Measurements from ENCODE around the gene MLNR. TPM values are rescaled to one million over a fixed set of nuclear protein-coding genes. Genes with fewer than 3 reads are reported as not detected.

The MLNR gene
- total RNA-seq, 1 donor from 2014 or later, result not detected

DNA sequence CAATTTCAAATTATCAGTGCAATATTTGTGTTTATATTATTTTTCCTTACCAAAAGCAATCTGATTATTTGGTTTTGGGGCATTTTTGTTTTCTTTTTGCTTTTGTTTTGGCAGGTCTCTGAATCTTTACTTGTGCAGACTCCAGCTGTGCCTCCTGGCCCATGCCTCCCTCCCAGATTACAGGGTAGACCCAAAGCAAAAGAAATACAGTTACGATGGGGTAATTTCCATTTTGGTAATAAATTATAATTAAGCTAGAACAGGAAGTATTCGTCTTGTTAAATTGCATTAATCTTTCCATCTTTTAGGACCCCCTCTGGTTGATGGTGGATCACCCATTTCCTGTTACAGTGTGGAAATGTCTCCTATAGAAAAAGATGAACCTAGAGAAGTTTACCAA, 29.2 kb upstream of the MLNR start:
- Histone ChIP-seq H3K9me3 (no peaks in the 10 kb centered on the region), H3K4me3 (no peak overlapping the region), H3K36me3 (peaks cover 86% of the 10 kb centered on the region), H3K27ac (no peak overlapping the region), H3K4me1 (no peaks in the 10 kb centered on the region), H3K27me3 (no peaks in the 10 kb centered on the region)
- TF ChIP-seq, protein P1, sequence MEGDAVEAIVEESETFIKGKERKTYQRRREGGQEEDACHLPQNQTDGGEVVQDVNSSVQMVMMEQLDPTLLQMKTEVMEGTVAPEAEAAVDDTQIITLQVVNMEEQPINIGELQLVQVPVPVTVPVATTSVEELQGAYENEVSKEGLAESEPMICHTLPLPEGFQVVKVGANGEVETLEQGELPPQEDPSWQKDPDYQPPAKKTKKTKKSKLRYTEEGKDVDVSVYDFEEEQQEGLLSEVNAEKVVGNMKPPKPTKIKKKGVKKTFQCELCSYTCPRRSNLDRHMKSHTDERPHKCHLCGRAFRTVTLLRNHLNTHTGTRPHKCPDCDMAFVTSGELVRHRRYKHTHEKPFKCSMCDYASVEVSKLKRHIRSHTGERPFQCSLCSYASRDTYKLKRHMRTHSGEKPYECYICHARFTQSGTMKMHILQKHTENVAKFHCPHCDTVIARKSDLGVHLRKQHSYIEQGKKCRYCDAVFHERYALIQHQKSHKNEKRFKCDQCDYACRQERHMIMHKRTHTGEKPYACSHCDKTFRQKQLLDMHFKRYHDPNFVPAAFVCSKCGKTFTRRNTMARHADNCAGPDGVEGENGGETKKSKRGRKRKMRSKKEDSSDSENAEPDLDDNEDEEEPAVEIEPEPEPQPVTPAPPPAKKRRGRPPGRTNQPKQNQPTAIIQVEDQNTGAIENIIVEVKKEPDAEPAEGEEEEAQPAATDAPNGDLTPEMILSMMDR (IDR thresholded peaks at IDR 0.05), result no peak
- no peak for DNase-seq
- ATAC-seq, result no peak
- intact Hi-C loops (cut with DNase I), result no loop called here

DNA sequence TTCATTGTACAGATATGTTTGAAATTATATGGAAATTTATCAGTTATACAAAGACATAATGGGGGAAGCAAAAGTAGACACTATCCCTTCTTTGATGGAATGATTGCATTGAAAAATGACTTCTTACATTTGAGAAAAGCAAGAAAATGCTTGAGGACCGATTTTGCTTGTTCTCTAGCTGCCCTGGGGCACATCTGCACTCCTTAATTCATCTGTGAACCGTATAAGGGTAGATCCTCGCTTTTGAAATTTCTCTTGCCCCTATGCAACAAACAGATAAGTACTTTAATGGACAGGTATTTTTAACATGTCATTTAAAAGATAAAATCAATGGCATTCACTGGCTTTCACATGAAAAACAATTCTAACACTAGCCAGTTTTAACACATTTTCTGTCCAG, 13.5 kb upstream of the MLNR start:
- Histone ChIP-seq H3K9me3 (no peaks in the 10 kb centered on the region), H3K4me3 (no peak overlapping the region), H3K36me3 (peaks cover 80% of the 10 kb centered on the region), H3K27ac (no peak overlapping the region), H3K4me1 (no peaks in the 10 kb centered on the region), H3K27me3 (no peaks in the 10 kb centered on the region)
- ATAC-seq, result no peak
- TF ChIP-seq, protein P1 (IDR thresholded peaks at IDR 0.05), result no peak
- no peak for DNase-seq
- intact Hi-C loops (cut with DNase I), result no loop called here

DNA sequence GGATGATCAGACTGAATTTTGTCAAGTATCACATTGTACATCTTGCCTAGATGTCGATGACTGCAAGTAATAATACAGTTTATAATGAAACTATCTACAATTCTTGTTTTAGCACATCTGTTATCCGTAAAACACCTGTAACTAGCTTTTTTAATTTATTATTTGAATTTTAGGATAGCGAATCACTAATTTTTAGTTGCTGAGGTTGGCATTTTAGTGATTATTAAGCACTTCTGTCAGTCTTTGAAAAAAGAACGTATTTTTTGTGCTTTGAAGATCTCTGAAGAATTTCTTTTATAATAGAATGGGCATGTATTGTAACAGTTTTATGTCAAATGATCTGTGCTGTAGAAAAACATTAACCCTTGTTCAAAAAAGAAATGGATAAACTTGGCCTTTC, 11.5 kb upstream of the MLNR start:
- no peak overlapping the region for H3K4me3 ChIP-seq
- TF ChIP-seq, protein P1 (IDR thresholded peaks at IDR 0.05), result no peak
- peaks cover 60% of the 10 kb centered on the region for H3K36me3 ChIP-seq
- DNase-seq (no peak), ATAC-seq (no peak)
- H3K9me3 ChIP-seq, result no peaks in the 10 kb centered on the region
- intact Hi-C loops (cut with DNase I), result no loop called here
- no peaks in the 10 kb centered on the region for H3K4me1 ChIP-seq
- no peak overlapping the region for H3K27ac ChIP-seq
- no peaks in the 10 kb centered on the region for H3K27me3 ChIP-seq

DNA sequence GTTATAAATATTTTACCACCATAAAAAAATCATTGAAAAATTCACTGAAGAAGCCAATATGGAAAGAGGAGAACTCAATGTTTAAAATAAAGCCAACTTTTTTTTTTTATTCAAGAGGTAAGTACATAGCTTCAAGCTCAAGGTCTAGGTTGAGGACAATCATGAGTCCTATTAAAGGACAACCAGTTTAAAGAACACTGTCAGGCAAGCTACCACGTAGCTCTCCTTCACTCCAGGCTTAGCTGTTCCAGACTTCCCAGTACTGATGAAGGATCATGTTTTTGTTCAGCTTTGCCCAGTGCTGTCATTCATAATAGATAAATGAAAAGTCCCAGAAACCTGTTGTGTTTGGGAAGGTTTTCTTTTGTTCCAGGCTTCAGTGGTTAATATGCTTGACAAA, 10.0 kb upstream of the MLNR start:
- H3K9me3 ChIP-seq, result no peaks in the 10 kb centered on the region
- no peak for ATAC-seq
- no peaks in the 10 kb centered on the region for H3K27me3 ChIP-seq
- TF ChIP-seq, protein P1 (IDR thresholded peaks at IDR 0.05), result no peak
- H3K4me1 ChIP-seq, result no peaks in the 10 kb centered on the region
- H3K36me3 ChIP-seq, result peaks cover 45% of the 10 kb centered on the region
- no peak for DNase-seq
- intact Hi-C loops (cut with DNase I), result no loop called here
- no peak overlapping the region for H3K4me3 ChIP-seq
- H3K27ac ChIP-seq, result no peak overlapping the region

DNA sequence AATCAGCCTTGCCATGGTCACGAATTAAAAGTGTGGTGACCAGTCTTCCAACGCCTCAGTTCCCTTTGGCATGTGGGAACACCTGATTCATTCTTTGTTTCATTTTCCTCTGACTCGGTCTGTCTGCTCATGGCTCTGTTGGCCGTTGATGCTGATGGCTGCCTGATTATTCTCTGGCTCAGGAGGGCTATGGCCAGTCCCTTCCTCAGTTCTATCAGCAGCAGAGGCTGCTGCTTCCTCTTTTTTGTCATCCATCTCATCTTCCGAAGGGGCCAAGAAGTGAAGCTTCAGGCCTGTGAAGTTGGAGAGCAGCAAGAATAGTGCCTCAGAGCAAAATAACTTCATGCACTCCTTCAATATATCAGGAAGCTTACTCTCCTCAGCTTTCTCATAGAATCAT, 9.5 kb upstream of the MLNR start:
- intact Hi-C loops (cut with DNase I), result no loop called here
- TF ChIP-seq, protein P1 (IDR thresholded peaks at IDR 0.05), result no peak
- Histone ChIP-seq H3K36me3 (peaks cover 40% of the 10 kb centered on the region), H3K9me3 (no peaks in the 10 kb centered on the region), H3K27me3 (no peaks in the 10 kb centered on the region), H3K4me1 (no peaks in the 10 kb centered on the region), H3K27ac (no peak overlapping the region), H3K4me3 (no peak overlapping the region)
- DNase-seq, result no peak
- no peak for ATAC-seq

DNA sequence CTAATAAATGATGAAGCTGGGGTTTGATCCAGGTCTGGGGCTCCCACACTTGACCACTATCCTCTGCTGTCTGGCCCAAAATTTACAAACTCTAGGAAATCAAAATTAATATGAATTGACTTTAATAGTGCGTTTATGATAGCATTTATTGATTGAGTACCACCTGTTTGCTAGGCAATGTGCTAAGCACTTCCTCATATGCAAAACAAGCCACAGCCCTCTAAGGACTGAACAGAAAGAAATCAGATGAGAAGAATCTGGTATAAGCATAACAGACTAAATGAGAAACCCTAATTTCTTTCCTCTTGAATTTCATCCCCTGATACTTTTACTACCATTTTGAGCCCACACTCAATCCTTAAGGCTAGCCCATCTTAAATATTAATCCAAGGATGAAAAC, 6.6 kb upstream of the MLNR start:
- Histone ChIP-seq H3K36me3 (peaks cover 13% of the 10 kb centered on the region), H3K27ac (no peak overlapping the region), H3K9me3 (no peaks in the 10 kb centered on the region), H3K4me3 (no peak overlapping the region), H3K4me1 (no peaks in the 10 kb centered on the region), H3K27me3 (peaks cover 6% of the 10 kb centered on the region)
- TF ChIP-seq, protein P1 (IDR thresholded peaks at IDR 0.05), result no peak
- ATAC-seq (no peak), DNase-seq (no peak)
- intact Hi-C loops (cut with DNase I), result no loop called here

Data from upper lobe of right lung (tissue), 1 donor.